HG03469 (cell line): ENCODE measurements around the gene FBXO10.
"Not testable (repeated sequence)": the region's sequence is repeated elsewhere in the genome, so short reads cannot be mapped to it uniquely, and the experiment has no call there.

Source experiments
- ATAC-seq: cut with Tn5 transposase; IDR thresholded peaks from one replicate; pipeline ENCODE4 v1.9.1; 2021; ENCODE audit warnings: mild to moderate bottlenecking, moderate library complexity, moderate number of reproducible peaks; ENCODE audit not compliant: unreplicated experiment

Gene FBXO10

GRCh38 chr9:37575921-37576721 is at the start of gene FBXO10:
Gene FBXO10, minus strand, starts transcription at chr9:37576380. Its CDS starts 34,612 bp downstream, at chr9:37541768.
- peak; percentile 37 for ATAC-seq

DNA sequence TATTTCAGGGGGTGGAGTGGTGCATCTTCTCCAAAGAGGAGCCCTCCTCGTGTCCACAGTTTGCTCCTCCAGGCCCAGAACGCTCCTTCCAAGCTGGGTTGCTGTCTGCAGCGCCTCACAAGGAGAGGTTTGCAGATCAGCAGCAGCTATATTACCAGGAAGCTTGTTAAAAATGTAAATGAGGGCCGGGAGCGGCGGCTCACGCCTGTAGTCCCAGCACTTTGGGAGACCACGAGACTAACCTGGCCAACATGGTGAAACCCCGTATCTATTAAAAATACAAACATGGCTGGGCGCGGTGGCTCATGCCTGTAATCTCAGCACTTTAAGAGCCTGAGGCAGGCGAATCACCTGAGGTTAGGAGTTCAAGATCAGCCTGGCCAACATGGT is 49.6 kb upstream of the FBXO10 start:
- no peak for ATAC-seq

DNA sequence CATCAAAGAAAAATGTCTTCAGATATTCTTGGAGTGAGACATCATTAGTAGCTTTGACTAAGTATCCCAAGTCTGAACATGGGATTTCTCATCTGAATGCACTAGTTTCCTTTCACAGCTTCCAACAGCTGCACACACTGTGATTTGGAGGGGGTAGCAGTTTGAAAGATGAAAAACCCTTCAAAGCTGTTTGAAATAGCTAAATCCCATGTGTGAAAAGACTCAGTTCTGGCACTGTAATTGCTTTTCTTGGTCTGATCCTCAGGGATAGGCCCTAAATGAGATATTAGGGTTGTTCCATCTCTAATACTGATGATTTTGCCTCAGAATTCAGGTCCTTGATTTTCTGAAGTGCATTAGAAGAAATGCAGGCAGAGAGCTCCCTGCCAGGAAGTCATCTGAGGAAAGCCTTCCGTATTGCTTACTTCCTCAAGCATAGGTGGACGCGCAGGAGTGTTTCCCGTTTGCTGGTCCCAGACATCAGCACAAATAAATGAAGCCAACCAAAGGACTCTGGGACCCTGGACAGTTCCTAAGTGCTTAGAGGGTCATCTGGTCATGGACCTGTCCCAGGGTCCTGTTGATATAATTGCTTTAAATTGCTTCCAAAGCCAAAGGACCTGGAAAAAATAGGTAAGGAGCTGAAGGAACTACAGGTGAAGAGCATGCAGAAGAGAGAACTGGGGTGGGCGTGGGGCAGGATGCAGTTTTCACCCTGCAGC is 49.0 kb upstream of the FBXO10 start:
- no peak for ATAC-seq

DNA sequence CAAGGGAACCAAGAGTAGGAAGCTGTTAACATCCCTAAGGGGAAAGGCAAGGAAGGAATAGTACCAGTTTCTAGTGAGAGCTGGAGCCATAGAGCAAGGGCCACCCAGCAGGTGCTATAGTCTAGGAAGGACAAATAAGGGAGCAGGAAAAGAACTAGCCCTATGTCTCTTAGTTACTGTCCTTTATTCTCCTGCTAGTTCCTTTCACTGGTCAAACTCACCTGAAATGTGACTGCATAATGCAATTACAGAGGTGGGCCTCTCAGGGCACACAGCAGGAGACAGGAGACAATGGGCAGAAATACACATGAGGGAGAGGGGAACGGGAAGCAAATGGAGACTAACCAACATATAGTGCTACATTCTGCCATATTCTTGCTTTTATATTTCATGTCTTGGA is 47.9 kb upstream of the FBXO10 start:
- ATAC-seq = no peak

GRCh38 chr9:37623267-37623666 is 47.1 kb upstream of the FBXO10 start:
- no peak for ATAC-seq

DNA sequence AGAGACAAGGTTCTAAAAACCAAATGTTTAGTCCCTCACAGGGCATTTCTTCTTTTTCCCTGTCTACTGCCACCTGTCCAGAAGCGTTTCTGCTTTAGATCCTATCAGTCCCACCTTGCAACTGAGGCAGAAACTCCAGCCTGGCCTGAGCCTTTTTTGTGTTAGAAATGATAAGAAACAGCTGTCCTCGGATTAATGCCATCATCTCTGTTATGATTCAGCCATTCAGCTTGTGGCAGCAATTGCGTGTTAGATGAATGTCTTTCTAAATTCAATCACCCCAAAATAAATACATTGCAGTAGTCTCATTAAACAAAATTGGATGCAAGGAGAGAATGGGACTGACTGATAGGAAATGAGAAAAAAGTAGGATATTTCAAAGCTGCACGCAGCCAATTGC is 46.3 kb upstream of the FBXO10 start:
- no peak for ATAC-seq

- ATAC-seq = no peak
Observed at GRCh38 chr9:37621273-37622121, 45.3 kb upstream of the FBXO10 start.

DNA sequence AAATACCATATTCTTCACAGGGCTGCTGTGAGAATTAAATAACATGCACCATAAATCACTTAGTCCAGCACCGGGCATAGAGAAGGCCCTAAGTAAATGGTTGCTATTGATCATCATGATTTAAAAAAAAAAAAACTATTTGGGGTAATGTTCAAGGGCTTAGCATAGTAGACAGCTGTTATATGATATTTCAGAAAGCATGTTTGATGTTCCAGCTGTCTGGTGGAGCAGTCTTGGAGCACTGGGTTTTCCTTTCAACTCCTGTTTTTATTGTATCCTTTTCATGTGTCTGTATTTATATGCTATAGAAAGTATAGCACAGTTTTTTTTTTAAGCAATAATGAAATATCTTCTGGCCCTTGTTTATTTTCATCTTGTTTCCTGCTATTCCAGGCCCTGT is 44.2 kb upstream of the FBXO10 start:
- ATAC-seq = no peak

- ATAC-seq = no peak
Observed at GRCh38 chr9:37619806-37620205, 43.6 kb upstream of the FBXO10 start.

DNA sequence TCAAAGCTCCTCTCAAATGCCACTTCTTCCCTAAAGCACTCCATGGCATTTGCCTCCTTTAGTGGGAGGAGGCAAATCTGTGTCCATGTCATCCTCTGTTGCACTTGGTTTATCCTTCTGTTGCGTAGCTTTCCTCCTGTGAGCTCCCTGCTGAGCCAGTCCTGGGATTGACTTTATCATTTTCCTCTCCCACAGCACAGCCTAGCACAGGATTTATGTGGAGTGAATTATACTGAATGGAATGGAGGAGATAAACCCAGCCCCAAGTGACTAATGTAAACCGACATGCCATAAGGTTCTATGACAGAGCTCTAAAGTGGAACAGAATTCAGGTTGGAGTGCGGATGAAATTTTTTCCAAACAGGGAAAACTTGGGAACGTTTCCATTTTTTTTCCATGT is 42.6 kb upstream of the FBXO10 start:
- no peak for ATAC-seq

GRCh38 chr9:37617832-37618231 is 41.7 kb upstream of the FBXO10 start:
- no peak for ATAC-seq

- no peak for ATAC-seq
Observed at GRCh38 chr9:37617161-37617560, 41.0 kb upstream of the FBXO10 start.

GRCh38 chr9:37611961-37612360 is 35.8 kb upstream of the FBXO10 start:
- no peak for ATAC-seq

DNA sequence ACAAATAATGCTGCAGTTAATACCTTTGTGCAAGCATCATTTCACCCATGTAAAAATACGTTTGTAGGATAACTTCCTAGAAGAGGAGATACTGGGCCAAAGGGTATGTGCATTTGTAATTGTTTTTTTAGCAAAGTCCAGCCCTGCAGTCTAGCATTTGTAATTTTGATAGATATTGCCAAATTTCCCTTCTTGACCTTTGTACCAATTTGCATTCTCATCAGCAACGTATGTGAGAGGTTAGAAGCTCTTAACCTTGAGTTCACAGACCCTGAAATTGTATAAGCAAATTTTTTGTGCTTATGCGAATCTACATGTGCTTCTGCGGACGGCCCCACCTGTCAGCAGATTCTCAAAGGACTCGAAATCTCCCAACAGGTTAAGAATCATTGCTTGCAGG is 34.8 kb upstream of the FBXO10 start:
- no peak for ATAC-seq

DNA sequence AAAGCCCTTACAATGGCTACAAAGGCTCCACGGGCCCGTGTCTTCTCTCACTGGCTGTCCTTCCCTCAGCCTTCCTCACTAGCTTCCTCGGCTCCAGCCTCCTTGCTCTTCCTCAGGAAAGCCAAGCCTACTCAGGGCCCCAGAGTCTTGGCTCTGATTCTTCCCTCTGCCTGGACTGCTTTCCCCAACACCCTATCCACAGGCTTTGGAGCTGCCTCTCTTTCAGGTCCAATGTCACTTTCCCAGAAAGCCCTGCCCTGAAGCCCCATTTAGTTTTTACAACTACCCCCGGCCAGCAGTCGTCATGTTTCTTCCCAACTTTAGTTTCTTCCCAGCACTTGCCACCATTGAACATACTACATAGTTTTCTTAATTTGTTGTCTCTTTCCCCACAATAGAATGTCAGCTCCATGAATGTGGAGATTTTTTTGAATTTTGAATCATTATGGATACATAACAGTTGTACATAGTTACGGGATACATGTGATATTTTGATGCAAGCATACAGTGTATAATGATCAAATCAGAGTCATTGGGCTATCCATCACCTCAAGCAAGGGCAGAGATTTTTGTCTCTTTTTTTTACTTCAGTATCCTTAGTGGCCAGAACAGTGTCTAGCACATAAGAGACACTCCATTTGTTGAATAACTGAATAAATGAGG is 33.7 kb upstream of the FBXO10 start:
- ATAC-seq = no peak

- no peak for ATAC-seq
Observed at GRCh38 chr9:37608250-37608649, 32.1 kb upstream of the FBXO10 start.

- no peak for ATAC-seq
Observed at GRCh38 chr9:37604296-37604695, 28.1 kb upstream of the FBXO10 start.

- ATAC-seq = no peak
Observed at GRCh38 chr9:37602817-37603216, 26.6 kb upstream of the FBXO10 start.

- ATAC-seq = not testable (repeated sequence)
Observed at GRCh38 chr9:37602061-37602460, 25.9 kb upstream of the FBXO10 start.

DNA sequence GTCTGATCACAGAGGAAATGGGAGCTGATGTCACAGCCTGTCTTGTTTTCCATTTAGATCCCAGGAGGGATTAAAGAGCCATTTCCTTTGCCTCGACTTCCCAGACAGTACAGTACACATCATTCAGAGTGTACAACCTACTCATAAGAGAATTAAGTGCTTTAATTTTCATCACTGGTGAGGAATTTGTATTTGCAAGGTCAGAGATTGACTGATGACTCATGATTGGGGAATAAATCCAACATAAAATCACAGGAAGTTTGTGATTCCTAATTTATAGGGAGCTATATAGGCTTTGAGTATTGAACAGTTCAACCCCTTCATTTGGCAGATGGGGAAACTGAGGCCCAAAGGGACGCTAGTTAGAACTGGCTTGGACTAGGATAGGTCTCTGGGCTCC is 20.3 kb upstream of the FBXO10 start:
- no peak for ATAC-seq

DNA sequence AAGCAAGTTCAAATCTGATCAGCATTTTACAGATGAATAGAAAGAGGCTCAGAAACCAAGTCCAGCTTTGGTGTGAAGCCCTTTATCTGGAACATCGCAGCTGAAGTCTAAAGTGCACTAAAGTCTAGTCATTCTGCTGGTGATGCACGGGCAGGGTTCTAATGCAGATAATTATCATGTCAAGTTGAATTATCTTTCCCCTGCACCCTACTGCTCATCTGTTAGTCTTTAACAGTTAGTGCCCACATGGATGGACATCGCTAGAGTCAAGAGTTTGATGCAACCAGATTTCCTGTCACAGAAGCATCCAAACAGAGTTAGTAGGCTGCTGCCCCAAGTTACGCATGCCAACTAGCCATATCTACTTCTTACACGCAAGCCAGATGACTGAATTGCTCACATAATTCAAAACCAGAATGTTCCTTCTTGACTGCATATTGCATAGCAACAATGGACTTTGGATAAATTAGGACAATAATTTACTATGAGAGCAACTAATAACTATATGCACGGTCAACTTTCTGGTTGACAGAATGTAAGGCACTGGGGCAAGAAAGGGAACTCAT is 17.8 kb upstream of the FBXO10 start:
- ATAC-seq = no peak
